GM12874 (cell line): ENCODE results near the gene ECHDC1.

ENCODE experiments used
- CTCF ChIP-seq: IDR thresholded peaks from 2 replicates; pipeline ENCODE4 v1.5.1; 2011; ENCODE audit warnings: low read depth, mild to moderate bottlenecking, control low read depth, low read length, moderate library complexity; ENCODE audit not compliant: insufficient read depth

The ECHDC1 gene

GRCh38 chr6:127302728-127303660 lies 40.4 kb downstream of the ECHDC1 start:
- peak; percentile 31; the same call in 1 of the 2 replicates for TF ChIP-seq CTCF

GRCh38 chr6:127301199-127301700 lies 42.2 kb downstream of the ECHDC1 start:
- TF ChIP-seq CTCF, result no peak

GRCh38 chr6:127300411-127300810 lies 43.0 kb downstream of the ECHDC1 start:
- no peak for TF ChIP-seq CTCF

GRCh38 chr6:127299522-127300240 lies 43.7 kb downstream of the ECHDC1 start:
- no peak for TF ChIP-seq CTCF

GRCh38 chr6:127298475-127298874 lies 44.9 kb downstream of the ECHDC1 start:
- TF ChIP-seq CTCF, result no peak

GRCh38 chr6:127297502-127298070 lies 45.8 kb downstream of the ECHDC1 start:
- no peak for TF ChIP-seq CTCF

- no peak for TF ChIP-seq CTCF
Observed at GRCh38 chr6:127291495-127291894, 51.9 kb downstream of the ECHDC1 start.
